HG02981 (cell line): Measurements from ENCODE around the gene TIMM10.

Experiments used
- ATAC-seq: cut with Tn5 transposase; IDR thresholded peaks from one replicate; pipeline ENCODE4 v1.9.1; 2021; ENCODE audit warnings: mild to moderate bottlenecking, moderate library complexity; ENCODE audit not compliant: unreplicated experiment

TIMM10 gene

DNA sequence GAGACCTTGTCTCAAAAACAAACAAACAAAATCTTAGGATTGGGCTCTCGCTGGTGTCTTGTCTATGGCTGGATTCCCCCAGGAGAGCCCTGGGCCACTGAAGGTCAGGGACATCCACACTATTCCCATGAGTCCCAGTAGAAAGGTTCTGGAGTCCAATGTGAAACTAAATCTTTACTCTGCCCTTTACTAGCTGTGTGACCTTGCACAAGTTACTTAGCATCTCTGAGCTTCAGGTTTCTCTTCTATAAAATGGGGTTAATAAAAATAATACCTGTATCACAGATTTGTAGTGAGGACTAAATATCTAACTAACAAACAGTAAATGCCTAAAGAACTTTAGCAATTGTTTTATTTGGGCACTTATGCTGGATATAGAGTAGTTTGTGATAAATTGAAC, 24.0 kb downstream of the TIMM10 start:
- no peak for ATAC-seq

DNA sequence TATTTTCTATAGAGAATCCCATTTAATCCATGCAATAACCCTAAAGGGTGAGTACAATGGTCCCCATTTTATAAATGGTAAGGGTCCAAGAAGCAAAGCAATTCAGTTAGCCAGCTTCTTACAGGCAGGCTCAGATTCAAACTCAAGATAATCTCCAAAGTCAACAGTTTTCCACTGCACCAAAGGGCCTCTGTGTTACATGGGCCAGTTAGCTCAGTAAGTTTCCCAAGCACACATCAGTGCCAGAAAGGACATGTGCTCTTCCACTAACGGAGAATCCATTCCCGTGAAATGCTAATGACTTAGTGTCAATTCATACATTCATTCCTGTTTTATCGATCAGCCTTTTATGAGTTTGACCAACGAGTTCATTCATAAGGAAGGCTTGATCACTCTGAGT, 26.0 kb downstream of the TIMM10 start:
- no peak for ATAC-seq

DNA sequence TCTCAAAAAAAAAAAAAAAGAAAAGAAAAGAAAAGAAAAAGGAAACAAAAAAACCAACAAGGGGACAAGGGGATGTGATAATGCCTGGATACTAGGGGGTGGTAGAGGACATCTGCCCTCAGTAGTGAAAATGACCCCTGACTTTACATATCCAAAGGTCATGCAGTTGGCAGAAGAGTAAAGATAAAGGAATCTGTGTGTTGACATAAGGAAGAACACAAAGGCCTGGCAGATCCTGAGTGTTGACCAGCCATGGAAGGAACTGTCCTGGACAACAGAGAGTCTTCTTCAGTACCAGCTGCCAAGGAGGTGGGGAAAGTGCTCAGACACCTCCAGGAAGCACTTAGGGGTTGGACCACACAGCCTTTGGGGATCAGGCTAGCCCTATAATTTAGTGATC, 27.7 kb downstream of the TIMM10 start:
- no peak for ATAC-seq

DNA sequence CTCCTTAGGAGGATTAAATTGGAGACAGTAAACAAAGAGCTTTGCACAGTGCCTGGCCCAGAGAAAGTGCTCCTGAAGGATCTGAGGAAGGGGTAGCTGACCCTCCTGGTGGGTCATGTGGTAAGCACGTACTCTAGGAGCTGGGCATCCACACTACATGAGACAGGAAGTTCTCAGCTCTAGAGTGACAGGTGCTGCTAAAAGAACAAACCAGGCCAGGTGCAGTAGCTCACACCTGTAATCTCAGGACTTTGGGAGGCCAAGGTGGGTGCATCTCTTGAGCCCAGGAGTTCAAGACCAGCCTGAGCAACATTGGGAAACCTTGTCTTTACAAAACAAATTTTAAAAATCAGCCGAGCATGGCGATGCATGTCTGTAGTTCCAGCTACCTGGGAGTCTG, 28.2 kb downstream of the TIMM10 start:
- no peak for ATAC-seq

DNA sequence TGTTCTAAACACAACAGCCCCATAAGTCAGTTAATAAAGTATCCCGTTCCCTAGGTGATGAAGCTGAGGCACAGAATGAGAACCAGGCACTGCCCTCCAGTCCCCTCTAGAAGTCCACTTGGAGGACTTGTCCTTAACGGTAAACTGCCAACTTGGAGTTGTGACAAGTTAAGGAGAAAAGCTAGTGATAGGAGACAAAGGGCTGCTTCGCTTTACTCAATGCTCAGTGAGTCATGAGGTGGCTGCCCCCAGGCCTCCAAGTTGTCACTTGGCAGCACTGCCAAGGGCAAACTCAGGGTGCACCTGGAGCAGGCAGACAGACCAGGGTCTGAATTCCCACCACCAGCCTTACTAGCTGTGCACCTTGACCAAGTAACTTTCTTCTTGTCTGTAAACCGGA, 28.6 kb downstream of the TIMM10 start:
- no peak for ATAC-seq

DNA sequence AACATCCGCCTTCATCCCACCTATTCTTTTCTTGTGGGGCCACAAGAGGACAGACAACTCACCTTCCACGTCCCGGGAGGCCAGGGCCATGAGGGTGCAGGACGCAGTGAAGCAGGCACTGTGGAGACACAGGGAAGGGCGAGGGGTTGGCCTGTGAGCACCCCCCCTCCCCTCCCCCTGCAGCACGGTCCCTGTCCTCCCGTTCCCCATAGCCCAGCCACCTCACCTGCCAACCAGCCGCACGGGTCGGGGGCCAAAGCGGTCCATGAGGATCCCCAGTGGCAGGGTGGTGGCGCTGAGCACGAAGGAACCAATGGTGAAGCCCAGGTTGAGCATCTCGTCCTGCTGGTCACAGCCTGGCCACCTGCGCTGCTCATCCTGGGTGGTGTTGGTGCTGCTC, 29.6 kb downstream of the TIMM10 start:
- no peak for ATAC-seq

DNA sequence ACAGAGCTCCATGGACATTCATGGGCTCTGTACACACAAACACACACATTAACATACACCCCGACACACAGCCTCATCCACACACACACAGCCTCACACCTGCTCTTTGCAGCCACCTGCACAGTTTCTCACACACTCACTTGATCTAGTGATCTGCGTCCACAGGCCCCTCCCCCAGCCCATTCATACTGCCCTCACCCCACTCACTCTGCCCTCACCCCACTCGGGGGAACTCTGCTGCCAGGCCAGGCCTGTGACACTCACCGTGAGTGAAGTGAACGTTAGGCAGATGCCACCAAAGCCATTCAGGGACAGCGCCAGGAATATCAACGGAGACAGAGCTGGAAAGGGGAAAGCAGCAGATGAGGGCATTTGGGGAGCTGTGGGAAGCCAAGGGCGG, 30.0 kb downstream of the TIMM10 start:
- ATAC-seq, result no peak

DNA sequence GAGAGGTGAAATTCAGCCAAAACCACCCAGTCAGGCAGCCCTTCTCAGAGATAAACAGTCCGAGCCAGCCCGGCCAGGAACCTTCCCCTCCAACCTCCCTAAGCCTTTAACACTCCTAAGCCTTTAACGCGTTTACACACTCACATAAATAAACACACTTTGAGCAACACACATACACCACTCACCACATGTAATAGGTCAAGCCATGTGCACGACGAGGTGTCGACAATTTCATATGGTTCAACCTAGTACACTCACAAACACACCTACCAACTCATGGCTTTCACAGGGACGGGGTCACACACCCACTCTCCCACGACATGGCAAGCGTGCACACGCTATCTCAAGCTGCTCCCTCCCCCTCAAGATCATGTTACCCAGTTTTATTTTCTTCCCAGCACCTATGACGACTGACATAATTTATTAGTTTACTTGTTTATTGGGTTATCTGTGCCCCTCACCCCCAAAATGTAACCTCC, 30.5 kb downstream of the TIMM10 start:
- ATAC-seq, result no peak

DNA sequence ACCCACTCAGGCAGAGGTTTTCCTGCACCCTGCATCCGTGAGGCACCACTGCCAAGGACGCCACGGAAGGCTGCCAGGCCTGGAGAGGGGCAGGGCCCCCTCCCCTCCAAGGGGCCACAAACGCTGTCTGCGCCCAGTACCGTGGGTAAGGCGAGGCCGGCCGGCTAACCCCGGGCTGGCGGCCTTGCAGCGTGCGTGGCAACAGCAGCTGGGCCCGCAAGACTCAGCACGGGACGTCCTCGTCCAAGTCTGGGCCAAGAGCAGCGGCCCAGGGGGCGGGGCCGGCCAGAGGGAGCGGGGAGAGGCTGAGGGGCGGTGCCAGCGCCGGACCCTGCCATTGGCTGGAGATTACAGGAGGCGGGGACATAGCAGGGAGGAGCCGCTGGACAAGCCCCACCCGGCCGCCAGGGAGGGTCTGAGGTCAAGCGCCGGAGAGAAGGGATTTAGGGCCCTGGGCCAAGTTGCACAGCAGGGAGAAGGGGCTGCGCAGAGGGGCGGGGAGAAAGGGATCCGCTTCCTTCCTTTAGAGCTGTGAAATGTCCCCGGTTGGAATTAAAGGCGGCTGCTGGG, 31.1 kb downstream of the TIMM10 start:
- ATAC-seq, result peak; percentile 99

DNA sequence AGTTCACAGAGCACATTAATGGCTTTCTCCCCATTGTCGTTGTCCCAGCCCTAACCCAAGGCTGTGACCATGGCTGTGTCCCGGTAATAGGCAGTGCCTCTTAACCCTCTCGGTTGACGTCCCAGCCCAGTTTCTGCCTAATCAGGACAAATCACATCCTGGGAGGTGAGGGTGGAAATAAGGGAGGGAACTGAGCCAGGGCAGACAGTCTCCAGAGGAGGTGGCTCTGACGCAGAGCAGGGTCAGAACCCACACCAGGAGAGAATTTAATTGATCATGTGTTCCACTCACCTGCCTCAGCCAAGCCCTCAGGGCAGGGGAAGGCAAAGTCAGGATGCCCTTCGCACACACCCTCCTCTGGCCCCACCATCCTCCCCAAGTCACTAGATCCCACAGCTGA, 32.0 kb downstream of the TIMM10 start:
- no peak for ATAC-seq

DNA sequence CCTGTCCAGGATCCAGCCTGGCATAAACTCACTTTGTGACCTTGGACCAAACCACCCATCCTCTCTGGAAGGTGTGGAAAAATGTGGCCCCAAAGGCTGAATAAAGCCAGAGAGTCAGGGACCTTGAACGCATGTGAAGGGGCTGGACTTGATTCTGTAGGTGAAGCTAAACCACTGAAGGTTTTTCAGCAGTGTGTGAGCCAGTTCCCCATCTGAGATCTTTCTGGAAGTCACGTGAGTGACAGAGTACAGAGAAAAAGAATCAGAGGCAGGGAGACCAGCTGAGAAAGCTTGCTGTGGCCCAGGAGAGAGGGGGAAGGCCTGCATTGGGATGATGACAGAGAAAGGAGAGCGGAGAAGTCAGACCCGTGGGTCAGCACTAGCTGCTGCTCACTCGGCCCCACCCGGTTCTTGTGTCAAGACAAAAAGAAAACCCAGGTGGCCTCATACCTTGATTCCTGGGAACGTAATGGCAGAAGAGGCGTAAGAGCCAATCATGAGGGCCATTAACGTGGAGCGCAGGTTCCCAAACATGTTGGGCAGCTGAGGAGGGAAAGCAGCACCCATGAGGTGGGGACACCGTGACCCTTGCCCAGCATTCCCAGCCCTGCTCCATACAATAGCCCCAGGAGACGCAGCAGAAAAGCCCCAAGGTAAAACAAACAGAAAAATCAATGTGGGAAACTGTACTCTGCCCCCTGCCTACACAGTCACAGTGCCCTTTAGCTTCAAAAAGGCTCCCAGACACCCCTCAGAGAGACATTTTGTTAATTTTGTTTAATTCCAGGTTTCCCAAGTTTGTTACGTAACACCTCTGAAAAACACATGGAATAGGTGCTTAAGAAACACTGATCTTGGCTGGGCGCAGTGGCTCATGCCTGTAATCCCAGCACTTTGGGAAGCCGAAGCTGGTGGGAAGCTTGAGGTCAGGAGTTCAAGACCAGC, 33.0 kb downstream of the TIMM10 start:
- ATAC-seq, result no peak

DNA sequence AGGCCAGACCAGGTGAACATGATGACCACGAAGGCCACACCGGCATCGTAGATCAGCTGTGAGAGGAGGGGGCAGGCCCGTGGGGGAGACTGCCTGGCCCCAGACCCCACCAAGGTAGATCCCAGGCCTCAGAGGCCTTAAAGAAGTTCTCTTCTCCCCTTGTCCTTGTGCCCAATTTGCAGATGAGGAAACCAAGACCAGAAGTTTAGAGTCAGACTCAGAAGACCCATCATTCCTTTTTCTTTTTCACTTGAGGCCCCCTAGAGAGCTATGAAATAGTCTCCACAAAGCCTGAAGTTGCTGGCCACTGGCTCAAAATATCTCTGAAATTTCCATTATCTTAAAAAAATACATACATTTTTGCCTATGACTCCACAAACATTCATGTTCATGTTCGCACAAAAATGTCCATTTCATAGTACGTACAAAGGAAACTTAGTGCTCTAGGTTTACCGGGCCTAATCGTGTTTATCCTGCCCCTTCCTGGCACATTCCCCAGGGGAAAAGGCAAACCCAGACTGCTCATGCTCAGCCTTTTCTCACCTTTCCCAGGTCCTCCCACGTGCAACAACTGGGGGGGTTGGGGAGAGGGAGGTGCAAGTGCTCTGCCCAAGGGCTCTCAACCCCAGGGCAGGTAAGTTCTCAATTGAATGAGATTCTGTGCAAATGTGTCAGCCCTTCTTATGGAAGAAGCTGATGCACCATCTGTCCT, 34.3 kb downstream of the TIMM10 start:
- no peak for ATAC-seq

DNA sequence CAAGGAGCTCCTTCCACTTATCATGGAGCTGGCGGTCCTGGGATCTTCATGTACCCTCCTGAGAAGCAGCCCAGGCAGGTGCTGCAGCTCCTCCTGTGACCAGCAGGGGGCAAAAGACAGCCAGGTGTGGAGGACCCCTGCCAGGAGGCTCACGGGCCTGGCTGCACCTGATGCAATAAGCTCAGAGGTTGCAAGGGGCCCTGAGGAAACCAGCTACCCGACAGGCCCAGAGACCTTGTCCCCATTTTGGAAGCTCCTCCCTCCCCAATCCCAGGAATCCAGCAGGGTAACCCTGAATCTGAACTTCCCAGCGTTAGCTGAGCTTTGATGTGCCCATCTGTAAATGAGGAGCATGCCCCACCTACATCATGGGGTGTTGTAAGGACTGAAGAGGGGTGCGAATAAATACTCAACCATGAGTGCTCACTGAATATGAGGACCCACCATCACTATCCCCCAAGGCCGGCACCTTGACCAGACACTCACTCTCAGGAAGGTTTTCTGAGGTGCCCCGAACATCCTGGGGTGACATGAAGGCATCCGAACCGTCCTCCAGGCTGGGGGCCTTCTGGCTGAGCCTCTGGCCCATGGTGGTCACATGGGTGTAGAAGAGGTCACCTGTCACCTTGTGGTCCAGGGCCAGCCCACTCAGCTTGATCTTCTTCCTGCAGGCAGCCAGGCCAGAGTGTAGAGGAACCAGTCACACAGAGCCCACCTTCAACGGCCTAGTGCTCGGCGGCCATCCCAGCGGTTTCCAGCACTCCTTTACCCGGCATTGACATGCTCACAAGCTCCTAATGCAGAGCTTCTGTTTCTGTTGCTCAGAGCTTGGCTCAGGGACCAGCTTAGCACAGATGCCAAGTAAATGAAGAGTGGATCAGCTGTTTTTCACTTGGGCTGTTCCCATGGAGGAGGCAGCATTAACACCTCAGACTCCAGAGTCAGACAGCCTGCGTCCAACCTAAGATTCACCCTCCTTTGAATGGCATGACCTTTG, 36.7 kb downstream of the TIMM10 start:
- ATAC-seq, result no peak

DNA sequence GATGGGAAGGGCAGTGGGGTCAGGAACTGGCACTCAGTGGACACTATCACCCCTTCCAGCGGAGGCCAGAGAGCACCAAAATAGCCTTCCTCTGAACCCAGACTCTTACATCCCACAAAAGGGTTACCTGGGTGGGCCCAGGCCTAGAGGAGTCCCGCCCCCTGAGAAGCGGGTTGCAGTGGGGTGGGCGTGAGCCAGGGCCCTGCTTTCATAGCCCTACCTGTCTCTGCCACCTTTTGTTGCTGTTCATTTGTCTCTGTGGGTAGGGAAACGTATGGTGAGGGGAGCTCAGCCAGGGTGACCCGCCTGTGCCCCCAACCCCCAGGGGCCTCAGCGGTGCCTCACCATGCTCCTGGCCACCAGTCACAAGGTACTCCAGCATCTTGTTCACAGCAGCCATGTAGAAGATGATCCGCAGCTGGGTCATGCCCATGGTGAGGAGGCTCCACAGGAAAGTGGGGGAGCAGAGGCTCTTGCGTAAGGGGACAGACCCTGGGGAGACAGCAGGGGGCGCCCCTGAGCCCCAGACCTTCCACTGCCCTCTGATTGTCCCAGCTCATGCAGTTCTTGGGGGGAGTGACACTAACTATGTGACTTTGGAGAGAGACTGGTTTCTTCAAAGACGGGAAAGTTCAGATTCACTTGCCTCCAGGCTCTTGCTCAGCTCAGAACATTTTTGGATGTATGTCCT, 39.0 kb downstream of the TIMM10 start:
- no peak for ATAC-seq

DNA sequence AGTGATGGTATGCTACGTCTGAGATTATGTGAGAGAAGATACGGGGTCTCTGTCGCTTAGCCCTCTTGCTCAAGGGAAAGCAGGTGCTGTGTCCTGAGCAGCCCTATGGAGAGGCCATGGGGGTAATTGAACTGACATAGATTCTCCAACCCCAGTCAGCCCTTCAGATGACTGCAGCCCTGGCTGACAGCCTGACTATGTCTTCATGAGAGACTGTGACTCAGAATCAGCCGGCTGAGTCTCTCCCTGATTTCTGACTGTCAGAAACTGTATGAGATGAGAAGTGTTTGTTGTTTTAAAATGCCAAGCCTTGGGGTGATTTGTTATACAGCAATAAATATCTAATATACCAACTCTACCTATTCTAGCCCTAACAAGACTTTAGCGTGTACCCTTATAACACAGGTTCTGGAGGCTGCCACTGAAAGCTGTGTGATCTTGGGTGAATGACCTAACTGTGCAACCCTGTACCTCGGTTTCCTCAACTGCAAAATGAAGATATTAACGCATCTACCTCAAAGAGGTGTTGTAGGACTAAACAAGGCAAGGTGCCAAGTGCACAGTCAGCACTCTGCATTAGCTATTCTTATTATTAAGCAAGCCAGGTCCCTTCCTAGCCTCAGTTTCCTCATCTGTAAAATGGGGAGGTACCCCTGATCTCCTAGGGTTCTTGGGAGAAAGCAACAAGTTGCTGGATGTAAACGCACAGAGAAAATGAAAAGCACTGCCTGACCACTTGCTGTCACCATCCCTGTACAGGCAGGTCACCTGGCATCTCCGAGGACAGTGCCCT, 39.9 kb downstream of the TIMM10 start:
- ATAC-seq, result no peak

DNA sequence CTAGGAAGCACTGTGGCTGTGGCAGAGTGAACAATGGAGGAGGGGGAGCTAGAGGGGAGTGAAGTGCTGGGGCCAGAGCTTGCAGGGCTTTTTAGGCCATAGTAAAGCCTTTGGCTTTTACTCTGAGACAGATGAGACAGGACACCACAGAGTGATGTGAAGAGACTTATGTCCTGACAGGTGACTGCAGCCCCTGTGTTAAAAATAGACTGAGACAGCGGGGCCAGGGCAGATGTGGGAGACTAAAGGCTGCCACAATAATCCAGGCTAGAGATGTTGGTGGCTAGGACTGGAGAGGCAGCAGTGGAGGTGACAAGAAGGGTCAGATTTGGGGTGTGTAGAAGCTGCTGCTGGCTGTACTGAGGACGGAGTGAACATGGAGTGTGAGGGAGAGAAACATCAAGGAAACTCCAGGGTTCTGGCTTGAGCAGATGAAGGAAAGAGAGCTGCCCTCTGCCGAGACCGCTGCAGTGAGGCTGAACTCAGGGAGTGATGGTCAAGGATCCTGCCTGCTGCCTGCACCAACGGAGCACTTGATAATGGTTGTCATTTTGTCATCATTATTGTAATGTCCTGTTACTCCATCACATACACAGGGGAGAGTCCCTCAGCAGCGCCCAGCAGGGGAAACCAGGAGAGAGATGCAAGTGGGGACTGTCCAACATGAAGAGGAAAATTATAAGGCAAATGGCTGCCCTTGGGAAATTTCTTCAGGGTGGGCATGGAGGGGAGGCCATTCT, 42.5 kb downstream of the TIMM10 start:
- no peak for ATAC-seq

DNA sequence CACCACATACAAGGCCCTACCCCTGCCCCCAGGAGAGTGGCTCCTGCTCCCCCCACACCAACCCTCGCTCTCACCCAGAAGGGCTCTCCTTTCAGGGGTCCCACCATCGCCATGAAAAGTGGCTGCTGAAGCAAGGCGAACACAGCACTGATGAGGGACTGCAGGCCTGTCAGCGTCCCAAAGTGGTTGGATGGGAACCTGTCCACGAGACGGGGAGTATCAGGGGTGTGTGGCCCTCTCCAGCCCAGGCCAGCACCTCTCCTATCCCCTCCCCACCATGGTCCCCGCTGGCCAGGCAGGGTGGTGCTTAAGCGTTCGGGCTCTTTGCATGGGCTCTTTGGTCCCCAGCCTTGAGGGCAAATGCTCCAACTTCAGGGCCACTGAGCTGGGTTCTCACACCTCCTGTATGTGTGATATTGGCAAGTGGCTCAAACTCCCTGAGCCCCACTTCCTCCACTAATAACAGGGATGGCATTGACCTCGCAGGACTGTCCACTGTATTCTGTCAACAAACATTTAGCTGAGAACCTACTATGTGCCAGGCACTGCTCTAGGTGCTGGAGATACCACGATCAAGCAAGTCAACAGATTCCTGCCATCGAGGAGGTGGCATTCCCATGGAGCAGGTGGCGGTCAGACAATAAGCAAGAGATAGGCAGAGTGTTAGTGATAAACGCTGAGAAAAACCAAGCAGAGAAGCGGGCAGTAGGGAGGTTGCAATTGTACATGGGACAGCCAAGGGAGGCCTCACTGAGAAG, 43.4 kb downstream of the TIMM10 start:
- ATAC-seq, result no peak
